GM23248 (cell line): ENCODE data around the gene PLXDC2.

Experiments used
- EZH2 ChIP-seq: fragments of 200-600 bp; sonication (generic); IDR thresholded peaks from 2 replicates; pipeline ENCODE4 v1.6.1; 2018; ENCODE audit warnings: antibody characterized with exemption, mild to moderate bottlenecking; ENCODE audit not compliant: insufficient read depth, poor library complexity, severe bottlenecking
- EZH2phosphoT487 ChIP-seq: fragments of 200-600 bp; sonication (generic); IDR thresholded peaks from 2 replicates; pipeline ENCODE4 v1.6.1; 2018; ENCODE audit warnings: antibody characterized with exemption, moderate library complexity, mild to moderate bottlenecking, low read depth; ENCODE audit not compliant: insufficient read depth

DNA sequence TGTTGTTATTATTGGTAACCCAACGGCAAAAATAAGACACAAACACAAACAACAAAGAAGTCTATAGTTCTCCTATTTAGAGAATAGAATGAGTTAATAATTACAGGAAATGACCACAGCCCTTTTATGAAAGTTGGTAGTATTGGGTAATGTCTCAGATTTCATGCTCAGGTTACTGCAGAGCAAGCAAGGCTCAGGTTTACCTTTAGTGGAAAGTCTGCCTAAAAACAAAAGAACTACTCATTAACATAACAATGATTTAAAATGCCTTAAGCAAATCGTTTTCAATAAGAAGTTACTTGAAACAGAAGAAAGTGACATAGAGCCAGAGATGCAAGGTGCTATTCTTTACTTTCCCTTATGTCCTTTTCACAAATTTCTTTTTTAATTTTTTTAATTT lies 441.2 kb downstream of the PLXDC2 start:
- TF ChIP-seq EZH2phosphoT487 (no peak), EZH2 (no peak)
